Smooth muscle cell (in vitro differentiated cells): Measurements from ENCODE around the gene RBP3. TPM values are rescaled to one million over a fixed set of nuclear protein-coding genes. Genes with fewer than 3 reads are reported as not detected.

ENCODE experiments used
- DNase-seq: peaks from one replicate; lab custom pipeline; 2025; ENCODE audit not compliant: unreplicated experiment; lab: John Stamatoyannopoulos, UW
- H2AFZ ChIP-seq: fragments of 200-600 bp; sonication (generic); 2 replicates; pipeline ENCODE4 v1.6.0; 2016; ENCODE audit warnings: antibody characterized with exemption, low read depth, mild to moderate bottlenecking
- H3F3A ChIP-seq: fragments of 200-600 bp; sonication (generic); 2 replicates; pipeline ENCODE4 v1.6.0; 2017; ENCODE audit warnings: antibody characterized with exemption, low read depth
- H3K27ac ChIP-seq: fragments of 200-600 bp; sonication (generic); 2 replicates; pipeline ENCODE4 v1.5.1; 2016; ENCODE audit warnings: low read depth, mild to moderate bottlenecking
- H3K27me3 ChIP-seq: fragments of 200-600 bp; sonication (generic); 2 replicates; pipeline ENCODE4 v1.6.1; 2016; ENCODE audit warnings: low read depth, mild to moderate bottlenecking
- H3K36me3 ChIP-seq: fragments of 200-600 bp; sonication (generic); 2 replicates; pipeline ENCODE4 v1.5.1; 2016; ENCODE audit warnings: low read depth
- H3K4me1 ChIP-seq: fragments of 200-600 bp; sonication (generic); 2 replicates; pipeline ENCODE4 v1.5.1; 2016; ENCODE audit warnings: low read depth
- H3K4me2 ChIP-seq: fragments of 200-600 bp; sonication (generic); 2 replicates; pipeline ENCODE4 v1.6.0; 2016; ENCODE audit warnings: mild to moderate bottlenecking
- H3K4me3 ChIP-seq: fragments of 200-600 bp; sonication (generic); 2 replicates; pipeline ENCODE4 v1.5.1; 2016; ENCODE audit warnings: mild to moderate bottlenecking
- H3K79me2 ChIP-seq: fragments of 200-600 bp; sonication (generic); 2 replicates; pipeline ENCODE4 v1.6.0; 2016; ENCODE audit warnings: low read depth, mild to moderate bottlenecking
- H3K9ac ChIP-seq: fragments of 200-600 bp; sonication (generic); 2 replicates; pipeline ENCODE4 v1.6.0; 2016; ENCODE audit warnings: low read depth
- H3K9me3 ChIP-seq: fragments of 200-600 bp; sonication (generic); replicated peaks from 2 replicates; pipeline ENCODE4 v1.5.1; 2016; ENCODE audit warnings: low read depth
- H4K20me1 ChIP-seq: fragments of 200-600 bp; sonication (generic); 2 replicates; pipeline ENCODE4 v1.6.0; 2016; ENCODE audit warnings: low read depth
- WGBS: methylation state at CpG from one replicate; pipeline ENCODE4 v1.1.7; 2016; ENCODE audit warnings: low lambda C conversion rate; 5-methylcytosine and 5-hydroxymethylcytosine counted together
- polyA plus RNA-seq: library from polyadenylated mRNA; unstranded; fragments of >200 nt; fragmentation: Nextera tagmentation; extraction: Ambion mirVana; gene quantifications from 2 replicates; pipeline ENCODE4 v1.2.1, GENCODE V29; 2016
- total RNA-seq: library from RNA; depleted of rRNA; stranded (reverse); fragments of >200 nt; gene quantifications from 2 replicates; pipeline ENCODE4 v1.2.3, GENCODE V29; 2014
- TF ChIP-seq, protein P1 (sequence below): fragments of 200-600 bp; sonication (generic); IDR thresholded peaks from 2 replicates; pipeline ENCODE4 v1.5.1; 2017; ENCODE audit warnings: borderline replicate concordance, mild to moderate bottlenecking, antibody characterized with exemption; ENCODE audit not compliant: insufficient read depth, poor library complexity, severe bottlenecking

Gene RBP3
- total and polyA plus RNA-seq, 2 experiments from 2014 or later: not detected

DNA sequence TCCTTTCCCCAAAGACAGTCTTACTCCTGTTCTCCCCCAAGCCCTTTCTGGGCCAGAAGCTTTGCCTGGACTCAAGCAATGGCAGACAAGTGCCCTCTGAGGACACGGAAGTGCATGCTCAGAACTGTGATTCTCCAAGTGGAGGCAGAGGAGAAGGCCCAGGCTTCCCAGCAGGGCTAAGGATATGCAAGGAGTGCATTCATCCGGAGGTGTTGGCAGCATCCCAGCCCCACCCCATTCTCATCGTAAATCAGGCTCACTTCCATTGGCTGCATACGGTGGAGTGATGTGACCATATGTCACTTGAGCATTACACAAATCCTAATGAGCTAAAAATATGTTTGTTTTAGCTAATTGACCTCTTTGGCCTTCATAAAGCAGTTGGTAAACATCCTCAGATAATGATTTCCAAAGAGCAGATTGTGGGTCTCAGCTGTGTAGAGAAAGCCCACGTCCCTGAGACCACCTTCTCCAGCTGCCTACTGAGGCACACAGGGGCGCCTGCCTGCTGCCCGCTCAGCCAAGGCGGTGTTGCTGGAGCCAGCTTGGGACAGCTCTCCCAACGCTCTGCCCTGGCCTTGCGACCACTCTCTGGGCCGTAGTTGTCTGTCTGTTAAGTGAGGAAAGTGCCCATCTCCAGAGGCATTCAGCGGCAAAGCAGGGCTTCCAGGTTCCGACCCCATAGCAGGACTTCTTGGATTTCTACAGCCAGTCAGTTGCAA, 1.4 kb upstream of the RBP3 start:
- Histone ChIP-seq H4K20me1 (no peaks in the 10 kb centered on the region), H3K27me3 (no peaks in the 10 kb centered on the region), H3K27ac (no peak overlapping the region), H3F3A (no peaks in the 10 kb centered on the region), H3K4me1 (no peaks in the 10 kb centered on the region), H3K9me3 (no peaks in the 10 kb centered on the region), H3K4me2 (no peak overlapping the region), H3K36me3 (no peaks in the 10 kb centered on the region), H3K4me3 (no peak overlapping the region), H3K79me2 (no peaks in the 10 kb centered on the region), H3K9ac (no peak overlapping the region), H2AFZ (no peak overlapping the region)
- WGBS: 84% methylated on average over 13 of the region's 13 CpGs
- DNase-seq: no peak
- TF ChIP-seq, protein P1, sequence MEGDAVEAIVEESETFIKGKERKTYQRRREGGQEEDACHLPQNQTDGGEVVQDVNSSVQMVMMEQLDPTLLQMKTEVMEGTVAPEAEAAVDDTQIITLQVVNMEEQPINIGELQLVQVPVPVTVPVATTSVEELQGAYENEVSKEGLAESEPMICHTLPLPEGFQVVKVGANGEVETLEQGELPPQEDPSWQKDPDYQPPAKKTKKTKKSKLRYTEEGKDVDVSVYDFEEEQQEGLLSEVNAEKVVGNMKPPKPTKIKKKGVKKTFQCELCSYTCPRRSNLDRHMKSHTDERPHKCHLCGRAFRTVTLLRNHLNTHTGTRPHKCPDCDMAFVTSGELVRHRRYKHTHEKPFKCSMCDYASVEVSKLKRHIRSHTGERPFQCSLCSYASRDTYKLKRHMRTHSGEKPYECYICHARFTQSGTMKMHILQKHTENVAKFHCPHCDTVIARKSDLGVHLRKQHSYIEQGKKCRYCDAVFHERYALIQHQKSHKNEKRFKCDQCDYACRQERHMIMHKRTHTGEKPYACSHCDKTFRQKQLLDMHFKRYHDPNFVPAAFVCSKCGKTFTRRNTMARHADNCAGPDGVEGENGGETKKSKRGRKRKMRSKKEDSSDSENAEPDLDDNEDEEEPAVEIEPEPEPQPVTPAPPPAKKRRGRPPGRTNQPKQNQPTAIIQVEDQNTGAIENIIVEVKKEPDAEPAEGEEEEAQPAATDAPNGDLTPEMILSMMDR: no peak

DNA sequence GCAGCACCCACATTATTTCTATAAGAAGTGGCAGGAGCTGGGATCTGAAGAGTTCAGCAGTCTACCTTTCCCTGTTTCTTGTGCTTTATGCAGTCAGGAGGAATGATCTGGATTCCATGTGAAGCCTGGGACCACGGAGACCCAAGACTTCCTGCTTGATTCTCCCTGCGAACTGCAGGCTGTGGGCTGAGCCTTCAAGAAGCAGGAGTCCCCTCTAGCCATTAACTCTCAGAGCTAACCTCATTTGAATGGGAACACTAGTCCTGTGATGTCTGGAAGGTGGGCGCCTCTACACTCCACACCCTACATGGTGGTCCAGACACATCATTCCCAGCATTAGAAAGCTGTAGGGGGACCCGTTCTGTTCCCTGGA, 874 bp upstream of the RBP3 start:
- no peak for DNase-seq
- Histone ChIP-seq H3K36me3 (no peaks in the 10 kb centered on the region), H3K4me3 (no peak overlapping the region), H3K27me3 (no peaks in the 10 kb centered on the region), H3K9ac (no peak overlapping the region), H3K4me2 (no peak overlapping the region), H3F3A (no peaks in the 10 kb centered on the region), H4K20me1 (no peaks in the 10 kb centered on the region), H2AFZ (no peak overlapping the region), H3K79me2 (no peaks in the 10 kb centered on the region), H3K4me1 (no peaks in the 10 kb centered on the region), H3K9me3 (no peaks in the 10 kb centered on the region), H3K27ac (no peak overlapping the region)
- TF ChIP-seq, protein P1: no peak
- 92% methylated on average over 4 of the region's 4 CpGs for WGBS

DNA sequence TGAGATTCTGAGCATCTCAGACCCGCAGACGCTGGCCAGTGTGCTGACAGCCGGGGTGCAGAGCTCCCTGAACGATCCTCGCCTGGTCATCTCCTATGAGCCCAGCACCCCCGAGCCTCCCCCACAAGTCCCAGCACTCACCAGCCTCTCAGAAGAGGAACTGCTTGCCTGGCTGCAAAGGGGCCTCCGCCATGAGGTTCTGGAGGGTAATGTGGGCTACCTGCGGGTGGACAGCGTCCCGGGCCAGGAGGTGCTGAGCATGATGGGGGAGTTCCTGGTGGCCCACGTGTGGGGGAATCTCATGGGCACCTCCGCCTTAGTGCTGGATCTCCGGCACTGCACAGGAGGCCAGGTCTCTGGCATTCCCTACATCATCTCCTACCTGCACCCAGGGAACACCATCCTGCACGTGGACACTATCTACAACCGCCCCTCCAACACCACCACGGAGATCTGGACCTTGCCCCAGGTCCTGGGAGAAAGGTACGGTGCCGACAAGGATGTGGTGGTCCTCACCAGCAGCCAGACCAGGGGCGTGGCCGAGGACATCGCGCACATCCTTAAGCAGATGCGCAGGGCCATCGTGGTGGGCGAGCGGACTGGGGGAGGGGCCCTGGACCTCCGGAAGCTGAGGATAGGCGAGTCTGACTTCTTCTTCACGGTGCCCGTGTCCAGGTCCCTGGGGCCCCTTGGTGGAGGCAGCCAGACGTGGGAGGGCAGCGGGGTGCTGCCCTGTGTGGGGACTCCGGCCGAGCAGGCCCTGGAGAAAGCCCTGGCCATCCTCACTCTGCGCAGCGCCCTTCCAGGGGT, 703 bp downstream of the RBP3 start:
- no peak for DNase-seq
- no peaks in the 10 kb centered on the region for H3K9me3 ChIP-seq
- H3K4me2 ChIP-seq: no peak overlapping the region
- no peaks in the 10 kb centered on the region for H3K79me2 ChIP-seq
- H3K9ac ChIP-seq: no peak overlapping the region
- no peak overlapping the region for H3K4me3 ChIP-seq
- no peaks in the 10 kb centered on the region for H3F3A ChIP-seq
- no peak overlapping the region for H3K27ac ChIP-seq
- H3K36me3 ChIP-seq: no peaks in the 10 kb centered on the region
- H3K27me3 ChIP-seq: no peaks in the 10 kb centered on the region
- H3K4me1 ChIP-seq: no peaks in the 10 kb centered on the region
- H2AFZ ChIP-seq: no peak overlapping the region
- 94% methylated on average over 36 of the region's 36 CpGs for WGBS
- TF ChIP-seq, protein P1: no peak
- no peaks in the 10 kb centered on the region for H4K20me1 ChIP-seq

DNA sequence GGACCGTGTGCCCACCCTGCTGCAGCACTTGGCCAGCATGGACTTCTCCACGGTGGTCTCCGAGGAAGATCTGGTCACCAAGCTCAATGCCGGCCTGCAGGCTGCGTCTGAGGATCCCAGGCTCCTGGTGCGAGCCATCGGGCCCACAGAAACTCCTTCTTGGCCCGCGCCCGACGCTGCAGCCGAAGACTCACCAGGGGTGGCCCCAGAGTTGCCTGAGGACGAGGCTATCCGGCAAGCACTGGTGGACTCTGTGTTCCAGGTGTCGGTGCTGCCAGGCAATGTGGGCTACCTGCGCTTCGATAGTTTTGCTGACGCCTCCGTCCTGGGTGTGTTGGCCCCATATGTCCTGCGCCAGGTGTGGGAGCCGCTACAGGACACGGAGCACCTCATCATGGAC, 1.4 kb downstream of the RBP3 start:
- no peaks in the 10 kb centered on the region for H4K20me1 ChIP-seq
- no peaks in the 10 kb centered on the region for H3F3A ChIP-seq
- no peaks in the 10 kb centered on the region for H3K4me1 ChIP-seq
- H2AFZ ChIP-seq: no peak overlapping the region
- no peak overlapping the region for H3K27ac ChIP-seq
- H3K9me3 ChIP-seq: no peaks in the 10 kb centered on the region
- no peak overlapping the region for H3K4me2 ChIP-seq
- 98% methylated on average over 17 of the region's 22 CpGs for WGBS
- TF ChIP-seq, protein P1: no peak
- H3K36me3 ChIP-seq: no peaks in the 10 kb centered on the region
- H3K79me2 ChIP-seq: no peaks in the 10 kb centered on the region
- H3K27me3 ChIP-seq: no peaks in the 10 kb centered on the region
- no peak overlapping the region for H3K9ac ChIP-seq
- no peak for DNase-seq
- H3K4me3 ChIP-seq: no peak overlapping the region
